NB4 (cell line): ENCODE data around the gene COX6B2.

Experiments used
- DNase-seq: peaks from one replicate; pipeline ENCODE4 v3.0.0; 2010; ENCODE audit warnings: low read depth
- H3K4me3 ChIP-seq: one replicate; pipeline ENCODE4 v1.5.1; 2011; ENCODE audit warnings: mild to moderate bottlenecking, low read depth, low read length, moderate library complexity
- MYC ChIP-seq: IDR thresholded peaks from 2 replicates; pipeline ENCODE4 v1.6.1; 2011; ENCODE audit warnings: low read depth, low read length
- POLR2A ChIP-seq: IDR thresholded peaks from 2 replicates; pipeline ENCODE4 v1.6.1; 2011; ENCODE audit warnings: mild to moderate bottlenecking; ENCODE audit not compliant: insufficient read length; ENCODE audit errors: extremely low read depth
- TF ChIP-seq, protein P1 (sequence below): IDR thresholded peaks from one replicate; pipeline ENCODE4 v1.5.1; 2012; ENCODE audit warnings: low read depth, low read length
- TF ChIP-seq, protein P2 (sequence below): IDR thresholded peaks from 2 replicates; pipeline ENCODE4 v1.6.1; 2011; ENCODE audit warnings: low read depth, low read length

The COX6B2 gene

DNA sequence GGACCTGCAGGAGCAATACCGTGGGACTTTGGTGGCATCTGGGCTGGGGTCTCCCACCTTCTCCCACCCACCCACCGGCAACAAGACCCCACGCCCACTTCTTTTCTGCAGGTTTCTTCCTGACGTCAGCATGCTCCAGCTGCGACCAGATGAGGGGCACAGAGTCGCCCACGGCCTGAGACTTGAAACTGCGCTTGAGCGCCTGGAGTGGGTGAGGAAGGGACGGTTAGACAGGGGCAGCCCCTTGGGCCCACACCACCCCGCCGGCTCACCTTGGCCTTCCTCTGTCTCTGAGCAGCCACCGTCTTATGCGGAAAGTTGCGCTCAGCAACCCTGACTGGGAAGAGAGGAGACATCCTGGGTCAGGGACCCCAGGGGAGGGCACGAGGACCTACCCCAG, 6.4 kb upstream of the COX6B2 start:
- TF ChIP-seq, protein P1, sequence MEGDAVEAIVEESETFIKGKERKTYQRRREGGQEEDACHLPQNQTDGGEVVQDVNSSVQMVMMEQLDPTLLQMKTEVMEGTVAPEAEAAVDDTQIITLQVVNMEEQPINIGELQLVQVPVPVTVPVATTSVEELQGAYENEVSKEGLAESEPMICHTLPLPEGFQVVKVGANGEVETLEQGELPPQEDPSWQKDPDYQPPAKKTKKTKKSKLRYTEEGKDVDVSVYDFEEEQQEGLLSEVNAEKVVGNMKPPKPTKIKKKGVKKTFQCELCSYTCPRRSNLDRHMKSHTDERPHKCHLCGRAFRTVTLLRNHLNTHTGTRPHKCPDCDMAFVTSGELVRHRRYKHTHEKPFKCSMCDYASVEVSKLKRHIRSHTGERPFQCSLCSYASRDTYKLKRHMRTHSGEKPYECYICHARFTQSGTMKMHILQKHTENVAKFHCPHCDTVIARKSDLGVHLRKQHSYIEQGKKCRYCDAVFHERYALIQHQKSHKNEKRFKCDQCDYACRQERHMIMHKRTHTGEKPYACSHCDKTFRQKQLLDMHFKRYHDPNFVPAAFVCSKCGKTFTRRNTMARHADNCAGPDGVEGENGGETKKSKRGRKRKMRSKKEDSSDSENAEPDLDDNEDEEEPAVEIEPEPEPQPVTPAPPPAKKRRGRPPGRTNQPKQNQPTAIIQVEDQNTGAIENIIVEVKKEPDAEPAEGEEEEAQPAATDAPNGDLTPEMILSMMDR, result no peak
- TF ChIP-seq, protein P2, sequence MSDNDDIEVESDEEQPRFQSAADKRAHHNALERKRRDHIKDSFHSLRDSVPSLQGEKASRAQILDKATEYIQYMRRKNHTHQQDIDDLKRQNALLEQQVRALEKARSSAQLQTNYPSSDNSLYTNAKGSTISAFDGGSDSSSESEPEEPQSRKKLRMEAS, result no peak
- TF ChIP-seq POLR2A (no peak), MYC (no peak)
- DNase-seq, result no peak

DNA sequence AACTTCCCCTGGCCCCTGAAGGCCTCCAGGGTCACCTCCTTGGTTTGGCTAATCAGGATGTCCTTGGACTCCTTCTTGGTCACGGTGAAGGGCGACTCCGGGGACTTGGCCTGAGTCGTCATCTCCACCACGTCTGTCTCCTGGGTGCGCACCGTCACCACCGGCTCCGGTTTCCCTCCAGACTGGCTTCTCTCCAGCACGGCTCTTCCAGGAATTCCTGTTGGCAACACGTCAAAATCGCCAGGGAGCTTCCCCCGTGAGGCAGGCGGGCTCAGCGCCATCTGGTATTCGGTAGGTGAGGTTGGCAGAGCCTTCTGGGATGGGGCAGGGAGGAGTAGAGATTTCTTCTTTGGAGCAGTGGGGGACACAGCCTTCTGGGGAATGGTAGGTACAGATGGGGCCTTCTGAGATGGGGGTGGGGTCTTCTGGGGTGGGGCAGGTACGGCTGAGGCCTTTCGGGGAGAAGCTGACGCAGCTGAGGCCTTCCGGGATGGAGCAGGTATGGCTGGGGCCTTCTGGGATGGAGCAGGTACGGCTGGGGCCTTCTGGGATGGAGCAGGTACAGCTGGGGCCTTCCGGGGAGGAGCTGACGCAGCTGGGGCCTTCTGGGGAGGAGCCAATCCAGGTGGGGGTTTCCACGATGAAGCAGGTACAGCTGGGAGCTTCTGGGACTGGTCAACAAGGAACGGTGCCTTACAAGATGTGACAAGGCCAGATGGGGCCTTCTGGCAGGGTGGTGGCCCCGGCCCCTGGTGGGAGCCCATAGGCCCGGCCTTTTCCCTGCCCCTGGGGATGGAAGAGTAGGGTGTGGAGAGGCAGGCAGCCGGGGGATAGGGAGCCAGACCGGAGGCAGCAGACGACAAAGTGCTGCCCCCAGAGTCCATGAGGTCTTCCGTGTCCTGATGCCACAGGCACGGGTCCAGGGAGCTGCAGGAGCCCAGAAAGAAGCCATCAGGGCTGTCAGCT, 4.7 kb upstream of the COX6B2 start:
- TF ChIP-seq POLR2A, result no peak
- TF ChIP-seq MYC, result no peak
- TF ChIP-seq, protein P2, result no peak
- TF ChIP-seq, protein P1, result no peak
- DNase-seq, result no peak
- H3K4me3 ChIP-seq, result no peak overlapping the region

More for the DNA sequence above, 6.4 kb upstream of the COX6B2 start:
- H3K4me3 ChIP-seq, result no peak overlapping the region

DNA sequence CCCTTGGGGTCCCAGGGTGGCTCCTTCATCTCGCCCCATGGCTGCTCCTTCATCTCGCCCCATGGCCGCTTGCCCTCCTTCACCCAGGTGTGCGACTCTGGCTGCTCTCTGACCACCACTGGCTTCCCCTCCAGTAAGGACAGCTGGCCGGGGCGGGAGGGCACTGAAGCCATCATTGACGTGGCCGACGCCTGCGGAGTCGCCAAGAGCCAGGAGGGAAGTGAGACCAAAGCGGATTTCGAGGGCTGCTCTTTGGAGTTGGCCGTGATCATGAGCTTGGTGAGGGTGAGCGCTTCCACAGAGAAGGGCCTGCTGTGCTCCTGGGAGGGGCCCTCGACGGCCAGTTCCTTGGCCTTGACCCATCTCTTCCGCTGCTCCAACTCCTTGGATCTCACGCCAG, 4.0 kb upstream of the COX6B2 start:
- TF ChIP-seq, protein P2, result no peak
- TF ChIP-seq MYC (no peak), POLR2A (no peak)
- TF ChIP-seq, protein P1, result no peak
- no peak overlapping the region for H3K4me3 ChIP-seq
- DNase-seq, result no peak

DNA sequence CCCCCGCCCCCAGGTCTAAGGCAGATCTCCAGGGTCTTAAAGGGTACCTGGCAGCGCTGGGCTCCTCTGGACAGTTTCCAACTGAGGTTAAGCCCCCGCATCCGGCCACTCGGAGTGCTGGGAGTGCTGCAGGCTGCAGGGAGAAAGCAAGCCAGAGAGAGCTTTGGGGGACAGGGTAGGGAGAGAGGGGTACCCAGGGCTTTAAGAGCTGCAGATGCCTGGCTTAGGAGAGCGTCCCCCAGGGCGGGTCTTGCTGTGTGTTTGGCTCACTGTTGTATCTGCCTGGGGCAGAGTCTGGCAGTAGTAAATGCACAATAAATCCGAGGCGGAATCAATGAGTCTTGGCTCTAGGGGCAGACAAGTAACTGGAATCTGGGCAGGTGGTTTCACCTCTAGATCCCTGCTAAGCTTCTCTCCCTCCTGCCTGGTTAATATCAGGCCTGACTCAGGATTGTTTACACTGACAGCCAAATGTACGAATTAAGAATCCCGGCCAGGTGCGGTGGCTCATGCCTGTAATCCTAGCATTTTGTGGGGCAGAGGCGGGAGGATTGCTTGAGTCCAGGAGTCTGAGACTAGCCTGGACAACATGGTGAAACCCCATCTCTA, 798 bp upstream of the COX6B2 start:
- no peak overlapping the region for H3K4me3 ChIP-seq
- no peak for TF ChIP-seq POLR2A
- no peak for DNase-seq

DNA sequence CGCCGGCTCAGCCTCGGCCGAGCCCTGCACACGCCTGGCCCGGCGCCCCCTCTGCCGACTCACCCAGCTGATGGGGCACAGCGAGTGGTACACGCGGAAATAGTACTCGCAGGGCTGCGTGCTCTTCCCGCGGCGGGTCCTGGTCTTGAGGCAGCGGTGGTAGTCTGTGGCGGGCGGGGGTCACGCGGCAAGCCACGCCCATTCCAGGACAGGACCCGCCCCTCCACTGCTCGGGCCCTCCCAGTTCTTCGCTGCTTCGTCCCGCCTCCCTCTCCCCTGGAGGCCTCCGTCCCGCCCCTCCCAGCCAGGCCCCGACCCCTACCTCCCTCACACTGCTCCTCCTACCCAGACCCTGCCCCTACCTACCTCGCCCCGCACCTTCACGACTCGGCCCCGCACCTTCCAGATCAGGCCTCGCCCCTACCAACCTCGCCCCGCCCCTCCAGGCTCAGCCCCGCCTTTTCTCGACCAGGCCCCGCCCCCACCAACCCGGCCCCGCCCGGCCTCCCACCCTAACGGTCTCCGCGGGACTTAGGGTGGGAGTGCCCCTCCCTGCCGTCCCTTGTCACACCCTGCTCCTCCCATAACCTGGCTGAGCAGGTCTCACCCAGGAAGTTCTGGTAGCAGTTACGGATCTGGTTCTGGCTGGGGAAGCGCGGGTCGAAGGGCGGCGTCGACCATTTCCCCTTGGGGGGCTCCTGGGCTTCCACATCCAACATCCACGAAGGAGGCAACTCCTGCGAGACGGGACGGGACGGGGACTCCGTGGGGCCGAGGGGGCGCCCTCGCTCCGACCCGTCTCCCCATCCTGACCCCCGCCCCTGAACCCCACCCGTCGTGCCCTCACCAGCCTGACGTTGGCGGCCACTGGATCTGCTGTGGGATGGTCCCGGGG, 469 bp downstream of the COX6B2 start:
- peak; percentile 35 for DNase-seq
- TF ChIP-seq POLR2A (no peak), MYC (no peak)
- TF ChIP-seq, protein P2, result no peak
- TF ChIP-seq, protein P1, result no peak
- no peak overlapping the region for H3K4me3 ChIP-seq
